Caco-2 (cell line): ENCODE results near the gene HOXB2. TPM values are rescaled to one million over a fixed set of nuclear protein-coding genes. Genes with fewer than 3 reads are reported as not detected.

Experiments
- BruUV-seq: library from RNA; stranded (reverse); fragments of 400-500 nt; replicated peaks from 2 replicates; lab custom pipeline; 2021; lab: Mats Ljungman, UMichigan
- CTCF ChIA-PET: fragments of 300-600 bp; sonication (Branson Sonifier 250); formaldehyde crosslinking; loops from one replicate; lab custom pipeline; 2022; ENCODE audit warnings: antibody characterized with exemption; lab: Charles Lee
- POLR2A ChIA-PET: fragments of 300-600 bp; sonication (Branson Sonifier 250); formaldehyde crosslinking; loops from one replicate; lab custom pipeline; 2022; ENCODE audit warnings: antibody characterized with exemption; lab: Charles Lee
- DNase-seq, 2 experiments: peaks; one replicate each; pipeline versions ENCODE4 v3.0.0 to v3.0.0-alpha.2; 2020 to 2022
- H3K27me3 ChIP-seq: replicated peaks from 2 replicates; pipeline ENCODE4 v1.6.0; 2011; ENCODE audit warnings: low read length; ENCODE audit not compliant: control insufficient read depth, insufficient read depth
- H3K36me3 ChIP-seq: 2 replicates; pipeline ENCODE4 v1.5.1; 2011; ENCODE audit warnings: low read length; ENCODE audit not compliant: control insufficient read depth, insufficient read depth
- H3K4me1 ChIP-seq: fragments of 250-450 bp; sonication (Bioruptor Pico); 2 replicates; pipeline ENCODE4 v1.5.1; 2020; ENCODE audit warnings: mild to moderate bottlenecking
- H3K4me3 ChIP-seq: 2 replicates; pipeline ENCODE4 v1.5.1; 2011; ENCODE audit warnings: low read depth, mild to moderate bottlenecking, control low read depth, low read length
- H3K9me3 ChIP-seq: fragments of 250-450 bp; sonication (Bioruptor Pico); 2 replicates; pipeline ENCODE4 v1.5.1; 2020; ENCODE audit warnings: mild to moderate bottlenecking, moderate library complexity
- H3K27ac Mint-ChIP-seq: one replicate; pipeline ENCODE4 v1.8.0; 2022; ENCODE audit warnings: mixed read lengths; ENCODE audit not compliant: unreplicated experiment
- H3K27me3 Mint-ChIP-seq: one replicate; pipeline ENCODE4 v1.8.0; 2022; ENCODE audit warnings: mixed read lengths; ENCODE audit not compliant: insufficient read depth, unreplicated experiment
- H3K36me3 Mint-ChIP-seq: one replicate; pipeline ENCODE4 v1.8.0; 2022; ENCODE audit warnings: mild to moderate bottlenecking, mixed read lengths; ENCODE audit not compliant: insufficient read depth, unreplicated experiment
- H3K4me1 Mint-ChIP-seq: one replicate; pipeline ENCODE4 v1.8.0; 2022; ENCODE audit warnings: low read depth, mixed read lengths; ENCODE audit not compliant: unreplicated experiment
- H3K4me3 Mint-ChIP-seq: one replicate; pipeline ENCODE4 v1.8.0; 2022; ENCODE audit warnings: mild to moderate bottlenecking, moderate library complexity, mixed read lengths; ENCODE audit not compliant: unreplicated experiment
- H3K9me3 Mint-ChIP-seq: one replicate; pipeline ENCODE4 v1.8.0; 2022; ENCODE audit warnings: mixed read lengths; ENCODE audit not compliant: unreplicated experiment
- CTCF ChIP-seq, 2 experiments: fragments of 200-600 bp in 1 of 2; IDR thresholded peaks; 1 replicate in 1 of 2; 2 replicates in 1 of 2; pipeline versions ENCODE4 v1.5.1 to v1.8.0; 2011 to 2022; ENCODE audit warnings: antibody characterized with exemption in 1 of 2, control low read depth in 1 of 2, inconsistent platforms in 1 of 2, low read depth in 1 of 2, low read length in 1 of 2, mild to moderate bottlenecking in 1 of 2, moderate library complexity in 1 of 2; ENCODE audit not compliant: insufficient read depth in 1 of 2, severe bottlenecking in 1 of 2, unreplicated experiment in 1 of 2
- intact Hi-C: fragments of 100-400 bp; cut with micrococcal nuclease; formaldehyde crosslinking; loops from one replicate; pipeline ENCODE4 v1.10.0; 2022; ENCODE audit not compliant: unreplicated experiment
- total RNA-seq: library from RNA; stranded (reverse); gene quantifications from 2 replicates; pipeline ENCODE4 v1.2.3, GENCODE V29; 2022

Gene HOXB2
- total RNA-seq, 1 experiment from 2014 or later = 1.1 TPM

DNA sequence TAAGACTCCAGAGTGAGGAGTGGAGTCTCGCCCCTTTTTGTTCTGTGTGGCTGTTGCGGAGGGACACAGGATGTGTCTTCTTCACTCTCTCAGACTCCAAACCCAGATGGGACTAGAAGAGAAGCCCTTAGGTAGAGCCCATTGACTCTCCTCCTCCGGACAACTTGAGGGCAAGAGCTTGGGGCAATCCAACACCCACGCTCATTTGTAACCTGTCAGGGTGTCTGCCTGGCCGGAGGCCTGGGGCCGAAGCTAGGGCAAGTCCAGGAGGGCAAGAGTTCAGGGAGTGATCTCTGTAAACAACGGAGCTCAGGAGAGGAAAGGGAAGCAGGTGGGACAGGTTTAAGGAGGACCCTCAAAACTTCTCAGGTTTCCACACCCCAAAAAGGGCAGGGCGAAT lies 12.6 kb downstream of the HOXB2 start:
- Mint-ChIP-seq H3K27ac (no peak overlapping the region), H3K4me1 (no peaks in the 10 kb centered on the region), H3K9me3 (no peaks in the 10 kb centered on the region), H3K27me3 (no peaks in the 10 kb centered on the region), H3K36me3 (no peaks in the 10 kb centered on the region), H3K4me3 (no peak overlapping the region)
- POLR2A ChIA-PET = no interaction called here
- H3K9me3 ChIP-seq = no peaks in the 10 kb centered on the region
- intact Hi-C loops = no loop called here
- no TSS peak for BruUV-seq
- CTCF ChIA-PET = interaction anchor here (0.5 to 2.5 kb wide), 6 partner anchors 28 to 180 kb away, joined by 3 to 5 read pairs (median 4); no protein-coding TSS in a partner anchor
- peak in 1 of 2 experiments; percentile 76 for DNase-seq
- H3K36me3 ChIP-seq = no peaks in the 10 kb centered on the region
- peaks cover 23% of the 10 kb centered on the region for H3K4me1 ChIP-seq
- no peaks in the 10 kb centered on the region for H3K27me3 ChIP-seq
- no peak overlapping the region for H3K4me3 ChIP-seq
- no peak for TF ChIP-seq CTCF (IDR thresholded peaks at IDR 0.05; ENCODE audit: insufficient read depth in 1 of 2, low read depth in 1 of 2, low read length in 1 of 2, severe bottlenecking in 1 of 2, unreplicated experiment in 1 of 2)

- no peak within 1 kb of the TSS for H3K27ac Mint-ChIP-seq
These were observed 14.0 kb downstream of the HOXB2 start, which contains the start of gene HOXB1 for GRCh38 chr17:48530887-48531272. HOXB1 (minus strand) TSS chr17:48531011; CDS start chr17:48530904, 107 bp downstream.

DNA sequence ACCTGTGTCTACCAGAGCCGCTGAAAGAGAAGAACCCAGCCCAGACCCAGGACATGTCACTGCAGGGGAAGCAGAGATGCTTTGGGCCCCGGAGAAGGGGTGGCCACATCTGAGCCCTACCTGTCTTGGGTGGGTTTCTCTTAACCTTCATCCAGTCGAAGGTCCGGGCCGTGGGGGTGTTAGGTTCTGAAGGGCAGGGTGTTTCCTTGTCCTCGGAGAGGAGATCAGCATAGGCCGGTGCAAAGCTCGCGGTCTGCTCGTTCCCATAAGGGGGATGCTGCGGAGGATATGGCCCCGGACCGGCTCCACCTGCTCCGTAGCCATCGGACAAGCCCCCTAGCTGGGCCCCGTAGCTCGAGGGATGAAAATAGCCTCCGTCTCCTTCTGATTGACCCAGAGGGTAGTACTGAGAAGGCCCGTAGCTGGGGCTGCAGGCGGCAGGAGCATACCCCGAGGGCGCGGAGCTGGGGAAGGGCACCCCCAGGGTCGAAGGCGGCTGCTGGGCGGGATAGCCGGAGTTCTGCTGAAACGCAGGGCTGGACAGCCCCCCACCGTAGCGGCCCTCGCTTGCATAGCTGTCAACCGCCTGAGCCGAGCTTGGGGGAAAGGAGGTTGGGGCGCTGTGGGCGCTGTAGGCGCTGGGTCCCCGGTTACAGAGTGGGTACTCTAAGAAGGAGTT lies 14.6 kb downstream of the HOXB2 start:
- no TSS peak for BruUV-seq
- no peaks in the 10 kb centered on the region for H3K27me3 Mint-ChIP-seq
- CTCF ChIA-PET = interaction anchor here (1.1 to 2.5 kb wide), 2 partner anchors 25 to 38 kb away, joined by 3 to 5 read pairs; no protein-coding TSS in a partner anchor

More at GRCh38 chr17:48530887-48531272, 14.0 kb downstream of the HOXB2 start, which contains the start of gene HOXB1:
- H3K36me3 ChIP-seq = no peaks in the 10 kb centered on the region
- TF ChIP-seq CTCF (IDR thresholded peaks at IDR 0.05; ENCODE audit: insufficient read depth in 1 of 2, low read depth in 1 of 2, low read length in 1 of 2, severe bottlenecking in 1 of 2, unreplicated experiment in 1 of 2) = no peak
- H3K4me3 Mint-ChIP-seq = no peak within 1 kb of the TSS
- ChIA-PET POLR2A (no interaction called here), CTCF (interaction anchor here (2.5 kb wide), 1 partner anchor 38 kb away, joined by 5 read pairs; no protein-coding TSS in a partner anchor)
- BruUV-seq = no TSS peak
- peaks cover 23% of the 10 kb centered on the region for H3K4me1 ChIP-seq
- no peaks in the 10 kb centered on the region for H3K9me3 Mint-ChIP-seq
- H3K9me3 ChIP-seq = no peaks in the 10 kb centered on the region
- intact Hi-C loops = no loop called here
- H3K36me3 Mint-ChIP-seq = no peaks in the 10 kb centered on the region
- no peaks in the 10 kb centered on the region for H3K4me1 Mint-ChIP-seq
- H3K4me3 ChIP-seq = no peak within 1 kb of the TSS
- no peaks in the 10 kb centered on the region for H3K27me3 Mint-ChIP-seq
- no peak for DNase-seq
- H3K27me3 ChIP-seq = no peaks in the 10 kb centered on the region

More for the DNA sequence above, 14.6 kb downstream of the HOXB2 start:
- H3K9me3 ChIP-seq = no peaks in the 10 kb centered on the region
- DNase-seq = no peak
- no peaks in the 10 kb centered on the region for H3K9me3 Mint-ChIP-seq
- H3K27me3 ChIP-seq = no peaks in the 10 kb centered on the region
- H3K36me3 ChIP-seq = no peaks in the 10 kb centered on the region
- no peaks in the 10 kb centered on the region for H3K4me1 Mint-ChIP-seq
- POLR2A ChIA-PET = no interaction called here
- H3K36me3 Mint-ChIP-seq = no peaks in the 10 kb centered on the region
- no peak overlapping the region for H3K4me3 ChIP-seq
- H3K27ac Mint-ChIP-seq = no peak overlapping the region
- H3K4me3 Mint-ChIP-seq = no peak overlapping the region
- peaks cover 23% of the 10 kb centered on the region for H3K4me1 ChIP-seq
- no peak for TF ChIP-seq CTCF (IDR thresholded peaks at IDR 0.05; ENCODE audit: insufficient read depth in 1 of 2, low read depth in 1 of 2, low read length in 1 of 2, severe bottlenecking in 1 of 2, unreplicated experiment in 1 of 2)
- intact Hi-C loops = no loop called here
